ENCODE data around the gene RNF141.
A peak's percentile ranks its signal among the peaks of the same experiment; 100 is the strongest.

The RNF141 gene

DNA sequence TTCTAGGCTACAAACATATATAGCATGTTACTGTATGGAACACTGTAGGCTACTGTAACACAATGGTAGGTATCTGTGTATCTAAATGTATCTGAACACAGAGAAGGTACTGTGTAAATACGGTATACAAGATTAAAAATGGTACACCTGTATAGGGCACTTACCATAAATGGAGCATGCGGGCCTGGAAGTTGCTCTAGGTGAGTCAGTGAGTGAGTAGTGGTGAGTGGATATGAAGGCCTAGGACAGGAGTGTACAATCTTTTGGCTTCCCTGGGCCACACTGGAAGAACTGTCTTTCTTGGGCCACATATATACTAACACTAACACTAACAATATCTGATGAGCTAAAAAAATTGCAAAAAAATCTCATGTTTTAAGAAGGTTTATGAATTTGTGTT is 21.4 kb downstream of the RNF141 start:
- DNase-seq: no peak

DNA sequence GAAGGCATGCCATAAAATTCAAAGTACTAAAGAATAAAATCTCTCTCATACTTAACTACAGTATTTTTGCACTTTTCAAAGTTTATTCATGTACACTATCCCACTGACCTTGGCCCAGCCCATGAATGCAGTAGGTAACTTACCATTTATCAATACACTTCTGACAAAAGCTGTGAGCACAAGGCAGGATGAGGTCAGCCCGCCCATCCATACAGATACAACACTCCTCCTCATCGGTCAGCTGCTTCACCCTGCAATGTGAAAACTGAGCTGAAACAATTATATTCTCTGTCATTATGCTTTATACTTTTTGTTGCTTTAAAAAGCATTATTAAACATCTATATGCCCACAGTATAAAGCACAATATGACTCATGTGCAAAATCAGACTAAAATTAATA is 22.1 kb downstream of the RNF141 start:
- no peak for DNase-seq

DNA sequence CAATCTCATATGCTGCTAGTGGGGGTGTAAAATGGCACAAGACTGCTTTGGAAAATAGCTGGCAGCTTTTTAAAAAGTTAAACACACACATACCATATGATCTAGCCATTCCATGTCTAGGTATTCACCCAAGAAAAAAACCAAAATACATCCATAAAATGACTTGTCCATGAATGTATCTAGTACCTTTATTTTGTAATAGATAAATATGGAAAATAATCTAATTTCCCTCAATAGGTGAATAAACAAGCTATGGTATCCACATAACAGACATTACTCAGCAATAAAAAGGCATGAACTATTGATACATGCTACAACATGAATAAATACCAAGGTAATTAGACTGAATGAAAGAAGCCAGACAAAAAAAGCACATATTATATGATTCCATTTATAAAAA is 22.9 kb downstream of the RNF141 start:
- DNase-seq: no peak

DNA sequence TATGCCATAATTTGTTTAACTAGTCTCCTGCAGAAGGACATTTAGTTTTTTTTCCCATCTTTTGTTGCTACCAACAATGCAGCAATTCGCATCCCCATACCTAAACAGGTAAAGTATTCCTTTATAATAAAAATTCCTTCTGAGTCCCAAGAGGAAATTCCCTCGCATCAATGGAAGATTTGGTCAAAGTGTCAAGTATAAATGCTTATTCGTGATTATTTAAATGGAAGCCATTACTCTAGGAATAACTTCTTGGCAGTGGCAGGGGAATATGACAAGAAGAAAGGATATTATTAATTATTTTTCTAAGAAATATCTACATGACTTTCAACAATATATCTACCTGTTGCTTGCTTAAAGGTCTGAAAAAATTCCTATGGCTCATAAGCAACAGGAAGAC is 25.6 kb downstream of the RNF141 start:
- DNase-seq: no peak

DNA sequence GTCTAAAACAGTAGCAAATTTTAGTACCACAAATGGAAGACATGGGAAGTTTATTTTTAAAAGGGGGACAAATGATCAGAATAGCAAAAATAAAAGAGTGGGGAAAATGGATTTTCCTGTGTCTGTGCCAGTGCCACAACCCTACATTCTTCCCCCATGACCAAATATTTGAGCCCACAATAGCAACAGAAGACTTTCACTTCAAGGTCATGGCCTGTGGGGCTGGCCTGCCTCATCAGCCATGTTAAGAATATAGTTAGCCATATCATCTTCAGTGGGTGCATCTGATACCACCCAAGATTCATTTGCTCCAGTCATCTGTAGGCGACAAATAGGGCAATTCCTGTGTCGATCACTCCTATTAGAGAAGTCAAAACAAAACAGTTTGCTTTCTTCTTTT is 26.3 kb downstream of the RNF141 start:
- DNase-seq: peak; percentile 13

DNA sequence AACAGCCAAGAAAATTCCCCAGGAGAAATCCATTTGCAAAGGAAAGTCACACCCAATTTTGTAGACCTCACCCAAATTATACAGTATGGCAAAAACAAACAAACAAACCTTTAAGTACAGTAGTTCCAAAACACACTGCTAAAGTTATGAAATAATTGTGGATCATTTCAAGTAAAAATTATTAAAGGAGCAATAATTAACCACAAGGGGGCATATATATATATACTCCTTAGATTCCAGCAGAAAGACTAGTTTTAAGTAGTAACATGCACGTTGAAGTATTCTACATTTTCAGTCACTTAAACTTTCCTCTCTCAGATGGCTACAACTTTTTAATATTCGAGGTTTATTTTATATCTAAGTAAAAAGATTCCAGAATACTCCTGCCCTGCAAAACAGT is 26.8 kb downstream of the RNF141 start:
- DNase-seq: peak; percentile 15

DNA sequence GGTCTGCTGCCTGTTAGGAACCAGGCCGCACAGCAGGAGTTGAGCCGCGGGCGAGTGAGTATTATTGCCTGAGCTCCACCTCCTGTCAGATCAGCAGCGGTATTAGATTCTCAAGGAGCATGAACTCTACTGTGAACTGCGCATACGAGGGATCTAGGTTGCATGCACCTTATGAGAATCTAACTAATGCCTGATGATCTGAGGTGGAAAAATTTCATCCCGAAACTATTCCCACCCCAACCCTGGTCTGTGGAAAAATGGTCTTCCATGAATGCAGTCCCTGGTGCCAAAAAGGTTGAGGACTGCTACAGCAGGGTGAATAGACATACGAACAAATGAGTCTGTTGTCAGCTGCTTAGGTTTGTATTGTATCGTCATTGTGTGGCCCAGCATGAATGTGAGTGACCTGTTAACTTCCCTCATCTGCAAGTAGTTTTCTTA is 29.8 kb downstream of the RNF141 start:
- no peak for DNase-seq

DNA sequence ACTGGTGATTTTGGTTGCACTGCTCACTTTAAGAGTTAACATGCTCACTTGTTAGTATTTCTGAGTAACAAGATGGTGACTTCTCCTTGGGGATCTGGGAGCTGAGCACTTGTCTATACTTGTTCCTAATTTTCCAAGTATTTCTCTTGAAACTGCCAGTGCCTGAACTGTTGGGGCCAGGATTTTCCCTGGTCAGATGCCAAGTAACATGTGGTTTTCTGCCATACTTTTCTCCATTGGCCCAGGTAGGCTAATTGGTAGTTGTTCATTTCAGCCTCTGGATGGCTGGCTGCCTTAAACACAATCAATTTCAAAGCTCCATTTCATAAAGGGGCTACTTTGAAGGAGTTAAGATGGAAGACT is 35.0 kb downstream of the RNF141 start:
- DNase-seq: no peak

DNA sequence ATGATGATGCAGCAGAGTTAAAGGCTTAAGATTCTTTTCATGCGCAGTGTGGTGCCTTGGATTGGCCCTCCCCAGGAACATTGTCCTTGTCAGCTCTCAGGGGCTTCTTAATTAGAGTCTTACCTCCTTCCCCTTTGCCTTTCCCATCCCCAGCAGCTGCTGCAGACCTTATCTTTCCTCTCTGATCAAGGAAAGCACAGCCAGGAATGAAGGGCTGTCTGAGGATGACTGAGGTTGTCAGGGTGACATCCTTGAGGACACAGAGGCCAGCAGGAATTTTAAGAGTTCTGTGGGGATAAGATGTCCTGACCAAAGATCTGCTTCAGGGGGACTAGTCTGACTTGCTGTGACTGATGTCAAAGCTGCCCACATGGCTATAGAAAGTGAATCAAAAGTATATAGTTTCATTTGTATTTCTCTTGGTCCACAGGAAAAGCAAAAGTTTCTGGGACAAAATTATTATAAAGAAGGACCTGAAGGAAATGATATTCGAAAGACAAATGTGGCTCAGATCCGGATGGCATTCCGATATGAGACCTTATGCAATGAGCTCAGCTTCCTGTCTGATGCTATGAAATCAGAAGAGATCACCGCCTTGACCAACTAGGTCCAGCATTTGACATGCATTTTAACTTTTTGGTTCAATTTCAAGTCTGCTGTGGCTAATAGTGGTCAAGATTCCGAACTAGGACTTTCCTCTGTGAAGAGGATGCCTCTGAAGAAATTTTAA is 35.5 kb downstream of the RNF141 start:
- DNase-seq: no peak

DNA sequence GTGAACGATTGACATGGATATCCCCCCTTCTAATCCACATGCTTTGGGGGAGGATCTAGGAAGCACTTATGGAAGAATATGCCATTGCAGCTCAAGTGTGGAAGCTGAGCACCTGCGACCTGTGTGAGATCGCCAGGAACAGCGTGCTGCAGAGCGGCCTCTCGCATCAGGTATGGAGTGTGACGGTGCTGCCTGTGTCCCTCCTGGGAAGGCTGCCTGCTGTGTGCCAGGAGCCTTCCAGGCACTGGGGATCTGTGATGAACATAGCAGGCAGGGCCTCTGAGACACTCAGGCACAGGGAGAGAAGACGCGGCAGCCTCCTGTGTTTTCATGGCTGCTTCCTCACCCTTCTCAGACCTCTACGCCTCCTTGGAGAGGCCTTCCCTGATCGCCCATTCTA is 36.5 kb downstream of the RNF141 start:
- DNase-seq: no peak

DNA sequence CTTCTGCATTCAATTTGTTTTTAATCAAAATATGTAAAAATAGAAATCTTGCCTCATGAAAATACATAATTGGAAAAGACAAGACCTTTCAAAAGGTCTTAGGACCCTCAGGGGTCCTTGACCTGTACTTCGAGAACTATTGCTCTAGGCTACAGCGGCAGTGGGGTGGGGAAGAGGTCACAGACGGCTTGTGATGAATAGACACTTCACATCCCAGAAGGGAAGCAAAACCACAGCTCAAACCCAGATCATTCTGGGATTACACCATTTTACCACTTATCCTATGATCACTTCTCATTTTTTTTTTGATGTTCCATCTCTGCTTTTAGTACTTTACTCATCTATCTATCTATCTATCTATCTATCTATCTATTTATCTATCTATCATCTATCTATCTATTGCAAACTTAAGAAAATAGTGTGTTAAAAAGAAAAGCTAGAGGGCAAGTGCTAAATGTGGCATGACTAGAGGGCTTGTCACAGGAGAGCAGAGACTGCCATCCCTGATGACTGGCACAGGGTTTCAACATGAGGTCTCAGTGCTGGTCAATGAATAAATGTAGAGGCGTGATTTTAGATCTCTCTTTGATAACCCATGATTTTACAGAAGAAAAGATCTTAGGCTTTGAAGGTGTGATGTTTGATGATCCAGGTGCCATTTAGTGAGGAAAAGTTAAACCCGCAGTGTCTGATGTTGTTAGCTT is 37.1 kb downstream of the RNF141 start:
- DNase-seq: no peak

DNA sequence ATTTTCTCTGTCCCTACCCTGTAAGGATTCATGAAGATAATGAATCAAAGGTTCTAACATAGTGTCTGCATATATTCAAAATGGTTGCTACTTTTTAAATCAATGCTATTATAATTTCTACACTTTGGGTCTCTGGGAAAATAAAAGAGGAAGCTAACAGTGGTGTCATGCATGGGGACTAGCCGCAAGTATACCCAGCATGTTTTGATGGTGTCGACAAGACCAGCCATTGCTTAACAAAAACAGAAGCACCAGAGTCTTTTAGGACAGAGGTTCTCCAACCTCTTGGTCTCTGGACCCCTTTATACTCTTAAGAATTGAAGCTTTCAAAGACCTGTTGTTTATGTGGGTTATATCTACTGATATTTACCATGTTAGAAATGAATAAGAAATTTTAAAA is 37.8 kb downstream of the RNF141 start:
- DNase-seq: no peak

DNA sequence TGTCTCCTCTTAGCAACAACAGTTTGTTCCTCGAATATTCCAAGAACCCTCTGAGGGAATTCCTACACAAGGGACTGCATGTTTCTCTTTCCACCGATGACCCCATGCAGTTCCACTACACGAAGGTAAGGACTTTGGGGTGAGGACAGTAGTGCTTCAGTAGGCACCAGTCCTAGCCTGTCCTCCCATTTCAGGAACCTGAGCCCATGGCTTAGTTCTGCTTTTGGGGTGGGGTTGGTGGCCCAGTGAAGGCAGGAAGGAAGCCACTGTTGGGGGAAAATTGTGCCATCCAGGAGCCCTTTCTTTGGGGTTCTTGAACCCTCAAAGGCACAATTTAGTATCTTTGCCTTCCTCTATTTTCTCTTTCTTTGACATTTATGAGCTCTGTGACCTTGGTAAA is 38.2 kb downstream of the RNF141 start:
- DNase-seq: no peak

DNA sequence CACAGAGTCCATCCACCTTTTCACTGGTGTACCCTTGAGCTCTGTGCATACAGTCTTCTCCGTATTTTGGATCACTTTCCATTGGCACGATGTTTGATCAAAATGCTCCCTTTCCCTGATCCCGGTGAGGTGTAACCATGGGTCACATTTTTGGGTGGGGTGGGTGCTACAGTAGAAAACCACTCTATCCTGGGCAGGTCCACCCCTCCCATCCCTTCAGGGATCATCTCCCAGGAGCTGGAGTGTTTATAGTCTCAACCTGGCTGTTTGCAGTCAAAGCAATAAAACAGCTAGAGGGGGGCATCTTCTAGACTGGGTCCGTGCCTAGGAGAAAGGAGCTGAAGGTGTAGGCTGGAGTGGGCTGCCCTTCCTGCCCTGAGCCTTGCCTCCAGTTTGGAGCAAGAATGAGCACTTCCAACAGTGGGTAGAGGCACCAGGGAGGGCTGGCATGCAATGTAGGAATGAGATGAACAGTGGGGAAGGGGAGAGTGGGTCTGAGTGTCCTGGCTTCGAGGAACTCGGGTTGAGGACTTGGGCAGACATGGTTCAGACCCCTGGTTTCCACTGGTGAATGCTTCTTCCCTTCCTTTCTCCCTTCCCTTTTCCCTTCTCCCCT is 38.8 kb downstream of the RNF141 start:
- no peak for DNase-seq

DNA sequence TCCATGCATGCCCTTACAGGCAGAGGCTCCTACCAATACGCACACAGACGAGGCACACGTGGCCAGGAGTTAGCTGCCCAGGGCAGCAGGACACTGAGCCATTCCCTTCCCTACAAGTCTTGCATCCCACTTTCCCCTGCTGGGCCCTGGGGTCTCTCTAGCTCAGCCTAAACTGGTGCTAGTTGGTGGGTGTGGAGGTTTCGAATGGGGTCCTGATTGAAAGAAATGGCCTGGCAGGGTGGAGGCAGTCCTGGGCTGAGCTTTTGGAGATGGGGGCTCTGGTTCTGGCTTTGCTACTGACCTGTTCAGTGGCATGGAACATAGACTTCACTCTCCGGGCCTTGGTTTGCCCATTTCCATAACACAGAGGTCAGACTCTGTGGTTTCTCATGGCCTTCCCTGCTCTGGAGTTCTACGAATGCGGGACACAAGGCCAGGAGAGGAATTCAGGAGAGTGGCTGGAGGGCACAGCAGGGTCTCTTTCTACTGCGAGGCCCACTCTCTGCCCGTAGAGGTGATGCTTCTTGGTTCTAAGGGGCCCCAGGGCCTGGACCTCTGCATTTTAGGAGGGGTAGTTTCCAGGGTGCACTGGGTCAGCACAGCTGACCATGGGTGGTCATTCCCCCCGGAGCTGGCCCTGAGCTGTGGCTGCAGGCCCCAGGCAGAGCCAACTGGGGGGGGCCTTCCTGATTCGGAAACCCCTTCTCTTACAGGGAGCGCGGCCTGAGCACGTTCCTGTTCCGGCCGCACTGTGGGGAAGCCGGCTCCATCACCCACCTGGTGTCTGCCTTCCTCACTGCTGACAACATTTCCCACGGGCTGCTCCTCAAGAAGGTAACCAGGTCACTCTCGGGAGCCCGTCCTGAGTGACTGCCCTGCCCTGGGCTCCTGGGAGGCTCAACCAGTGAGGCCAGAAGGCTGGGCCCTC is 40.0 kb downstream of the RNF141 start:
- DNase-seq: no peak

DNA sequence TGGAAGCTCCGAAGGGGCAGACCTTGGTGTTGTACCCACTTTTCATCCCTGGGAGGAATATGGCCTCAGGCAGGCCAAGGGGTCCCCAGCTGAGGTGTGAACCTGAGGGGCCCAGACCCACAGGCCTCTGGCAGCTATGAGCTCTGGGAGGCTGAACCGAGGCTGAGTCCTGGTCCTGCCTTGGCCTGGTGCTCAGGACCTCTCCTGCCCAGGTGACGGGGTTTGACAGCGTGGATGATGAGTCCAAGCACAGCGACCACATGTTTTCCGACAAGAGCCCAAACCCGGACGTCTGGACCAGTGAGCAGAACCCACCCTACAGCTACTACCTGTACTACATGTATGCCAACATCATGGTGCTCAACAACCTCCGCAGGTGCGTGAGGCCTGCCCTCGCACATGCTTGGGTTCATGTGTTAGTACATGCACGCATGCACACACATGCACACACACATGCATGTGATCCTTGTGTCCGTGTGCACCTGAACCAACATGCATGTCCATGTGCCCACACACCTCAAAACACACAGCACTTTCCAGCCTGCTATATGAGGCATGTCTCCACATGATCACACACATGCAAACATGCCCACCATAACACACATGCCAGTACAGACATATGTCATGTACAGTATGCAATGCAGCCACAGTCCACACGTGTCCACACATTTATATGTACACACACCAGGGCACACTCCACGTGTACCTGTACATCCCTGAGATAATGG is 40.9 kb downstream of the RNF141 start:
- DNase-seq: no peak

DNA sequence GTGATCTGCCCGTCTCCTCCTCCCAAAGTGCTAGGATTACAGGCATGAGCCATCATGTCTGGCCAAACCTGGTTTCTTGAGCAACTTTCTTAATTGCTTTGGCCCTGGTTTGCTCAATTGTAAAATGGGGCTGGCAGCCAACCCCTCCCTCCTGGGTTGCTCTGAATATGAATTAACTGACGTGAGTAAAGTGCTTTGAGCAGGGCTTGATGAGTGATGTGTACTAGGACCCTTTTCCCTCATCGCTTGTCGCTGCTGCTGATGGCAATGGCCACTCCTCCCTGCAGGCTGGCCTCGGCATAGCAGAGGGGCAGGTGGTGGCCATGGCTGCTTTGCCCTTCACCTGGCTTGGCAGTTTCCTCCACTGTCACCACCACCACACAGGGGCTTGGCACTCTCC is 41.5 kb downstream of the RNF141 start:
- no peak for DNase-seq

DNA sequence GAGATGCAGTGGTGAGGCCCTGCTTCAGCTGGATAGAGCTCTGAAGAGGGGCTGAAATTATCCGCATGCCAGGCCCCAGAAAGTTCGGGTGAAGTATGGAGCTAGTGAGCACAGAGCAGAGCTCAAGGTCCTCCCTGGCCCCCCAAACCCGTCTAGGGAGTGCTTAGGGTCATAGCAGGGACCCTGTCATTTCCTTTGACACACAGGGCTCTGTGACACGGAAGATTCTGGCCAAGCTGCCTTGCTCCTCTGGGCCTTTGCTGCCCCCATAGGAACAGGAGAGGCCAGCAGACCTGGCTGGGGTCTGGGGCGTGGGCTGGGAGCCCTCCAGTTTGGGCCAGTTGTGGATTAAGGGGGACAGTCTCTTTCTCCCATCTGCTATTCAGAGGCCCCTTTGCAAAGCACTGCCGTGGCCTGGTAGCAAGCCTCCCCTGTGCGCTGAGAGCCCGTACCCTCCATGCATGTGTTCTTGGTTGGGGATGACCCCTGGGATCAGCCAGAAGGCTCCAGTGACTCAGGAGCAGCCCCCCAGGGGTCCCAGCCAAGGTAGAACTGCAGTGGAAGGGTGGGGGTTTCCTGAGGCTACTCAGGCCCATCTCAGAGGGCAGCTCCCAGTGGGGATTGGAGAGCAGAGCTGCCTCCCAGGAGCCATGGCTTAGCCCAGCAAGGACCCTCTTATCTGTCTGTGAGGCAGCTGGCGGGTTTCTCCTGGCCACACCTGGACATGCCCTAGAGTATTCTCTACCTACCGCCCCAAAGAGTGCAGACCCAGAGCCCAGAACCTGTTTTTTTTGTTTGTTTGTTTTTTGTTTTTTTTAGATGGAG is 42.3 kb downstream of the RNF141 start:
- DNase-seq: no peak

DNA sequence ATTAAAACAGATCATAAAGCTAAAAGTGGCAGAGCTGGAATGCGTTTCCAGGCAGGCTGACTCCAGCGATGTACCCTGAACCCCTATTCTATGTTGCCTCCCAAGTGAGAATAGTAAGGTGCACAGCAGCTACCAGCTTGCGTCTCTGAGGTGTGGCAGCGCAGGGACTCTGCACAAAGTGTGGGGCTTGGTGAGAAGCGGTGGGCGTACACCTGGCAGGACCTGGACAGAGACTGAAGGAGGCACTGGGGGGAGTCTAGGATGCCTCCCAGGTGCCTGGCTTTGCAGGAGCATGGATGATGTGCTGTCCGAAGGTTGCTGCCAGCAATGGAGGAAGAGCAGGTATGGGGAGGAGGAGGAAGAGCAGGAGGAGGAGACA is 43.0 kb downstream of the RNF141 start:
- no peak for DNase-seq

DNA sequence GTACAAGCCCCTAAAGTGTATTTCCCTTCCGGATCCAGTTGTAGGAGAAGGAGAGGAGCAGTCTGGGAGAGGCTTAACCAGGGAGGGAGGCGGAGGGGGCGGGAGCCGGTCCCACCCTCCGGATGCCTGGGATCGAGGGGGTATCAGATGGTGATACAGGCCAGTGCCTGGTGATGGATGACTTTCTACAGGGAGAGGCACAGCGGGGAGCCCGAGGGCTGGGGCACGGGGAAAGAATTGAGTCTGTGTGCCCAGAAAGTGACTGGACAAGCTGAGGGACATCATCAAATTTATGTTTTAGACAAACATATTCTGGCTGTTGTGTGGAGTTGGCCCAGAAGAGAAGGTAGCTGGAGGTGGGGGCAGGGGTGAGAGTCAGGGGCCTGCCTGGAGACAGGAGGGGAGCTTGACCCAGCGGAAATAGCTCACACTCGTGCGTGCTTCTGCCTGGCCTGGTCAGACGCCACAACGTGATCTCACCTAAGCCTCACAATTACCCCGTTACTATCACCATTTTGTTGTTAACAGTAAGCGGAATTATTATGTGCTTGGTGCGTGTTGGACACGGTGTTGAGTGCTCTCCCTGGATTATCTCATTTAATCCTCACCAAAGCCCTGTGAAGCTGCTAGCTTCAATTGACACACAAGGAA is 43.5 kb downstream of the RNF141 start:
- DNase-seq: no peak

DNA sequence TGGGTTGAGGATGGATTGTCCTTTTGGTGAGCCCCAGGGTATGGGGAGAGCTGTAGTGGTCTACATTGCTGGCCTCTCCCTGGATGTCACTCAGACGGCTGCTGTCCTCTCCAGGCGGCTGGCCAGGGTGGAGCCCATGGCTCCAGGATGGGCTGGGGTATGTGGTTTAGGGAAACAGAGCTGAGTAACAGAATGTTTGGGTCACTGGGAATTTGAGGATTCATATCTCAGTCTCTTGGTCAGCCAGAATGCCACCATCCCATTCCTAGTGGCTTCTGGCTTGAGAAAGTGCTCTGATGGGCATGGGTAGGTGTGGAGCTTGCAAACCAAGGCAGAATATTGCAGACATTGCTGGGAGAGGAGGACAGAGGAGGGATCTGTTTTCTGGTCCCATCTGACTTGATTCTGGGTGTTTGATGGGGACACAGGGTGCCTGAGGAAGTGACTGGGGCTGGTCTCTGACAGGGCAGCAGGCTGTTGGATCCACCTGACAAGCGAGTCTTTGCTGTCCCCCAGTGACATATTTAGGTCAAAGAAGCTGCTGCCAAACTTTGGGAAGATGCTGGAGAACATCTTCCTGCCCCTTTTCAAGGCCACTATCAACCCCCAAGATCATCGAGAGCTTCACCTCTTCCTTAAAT is 44.6 kb downstream of the RNF141 start:
- DNase-seq: no peak
